ENCODE measurements around the gene FCGBP. TPM values are rescaled to one million over a fixed set of nuclear protein-coding genes. Genes with fewer than 3 reads are reported as not detected.
"Not testable (repeated sequence)": the region's sequence is repeated elsewhere in the genome, so short reads cannot be mapped to it uniquely, and the experiment has no call there.

Gene FCGBP
- total and polyA plus RNA-seq, 12 donors: 1.6 to 785 (median 79.1) TPM

GRCh38 chr19:39884721-39885120 lies 49.7 kb downstream of the FCGBP start:
- H3K36me3 ChIP-seq (replicated peaks in 1 of 2); H3K9me3 ChIP-seq (replicated peaks in 1 of 3); intact Hi-C loops (cut with DNase I); DNase-seq; H3K27me3 ChIP-seq; H3K4me1 ChIP-seq (replicated peaks in 1 of 2); H3K4me3 ChIP-seq; H3K27ac ChIP-seq: not testable (repeated sequence)
- 72 to 82% (median 76%) methylated on average over 3 to 6 of the region's 9 CpGs for whole genome bisulfite sequencing, 4 donors

Other genes starting within 250 kb of the FCGBP start
- 1 to 10 TPM in 1 of 9 donors, not detected in 8; 2.2 TPM for gene LGALS14, start 230.2 kb downstream of the FCGBP start, total RNA-seq
- gene LGALS14, start 230.2 kb downstream of the FCGBP start, polyA plus RNA-seq: not detected
- gene CLC, start 196.6 kb downstream of the FCGBP start, total RNA-seq: 1 to 10 TPM in 1 of 9 donors, not detected in 8; 3.7 TPM
- gene CLC, start 196.6 kb downstream of the FCGBP start, polyA plus RNA-seq: under 1 TPM in 1 of 3 donors, not detected in 2; 0.66 TPM
- gene LEUTX, start 155.8 kb downstream of the FCGBP start, total RNA-seq: not detected
- gene LEUTX, start 155.8 kb downstream of the FCGBP start, polyA plus RNA-seq: not detected
- 10 to 100 TPM in 7 of 9 donors, 1 to 10 TPM in 2; 7.8 to 51.0 (median 25.5) TPM for gene DYRK1B, start 100.5 kb downstream of the FCGBP start, total RNA-seq
- 10 to 100 TPM; 18.7 to 66.6 (median 30.2) TPM for gene DYRK1B, start 100.5 kb downstream of the FCGBP start, polyA plus RNA-seq
- 100 to 1,000 TPM in 5 of 9 donors, 10 to 100 TPM in 4; 52.4 to 196 (median 101) TPM for gene FBL, start 88.3 kb downstream of the FCGBP start, total RNA-seq
- 100 to 1,000 TPM; 101 to 228 (median 214) TPM for gene FBL, start 88.3 kb downstream of the FCGBP start, polyA plus RNA-seq
- 100 to 1,000 TPM in 6 of 9 donors, 10 to 100 TPM in 3; 56.3 to 191 (median 107) TPM for gene PSMC4, start 36.5 kb upstream of the FCGBP start, total RNA-seq
- 100 to 1,000 TPM in 2 of 3 donors, 10 to 100 TPM in 1; 94.7 to 178 (median 119) TPM for gene PSMC4, start 36.5 kb upstream of the FCGBP start, polyA plus RNA-seq
- gene ZNF546, start 62.4 kb upstream of the FCGBP start, total RNA-seq: 10 to 100 TPM in 3 of 9 donors, 1 to 10 TPM in 6; 5.3 to 15.0 (median 9.0) TPM
- 1 to 10 TPM; 4.0 to 5.1 (median 4.4) TPM for gene ZNF546, start 62.4 kb upstream of the FCGBP start, polyA plus RNA-seq
- 10 to 100 TPM in 7 of 9 donors, 1 to 10 TPM in 2; 7.9 to 31.4 (median 19.0) TPM for gene ZNF780B, start 121.6 kb upstream of the FCGBP start, total RNA-seq
- 10 to 100 TPM in 2 of 3 donors, 1 to 10 TPM in 1; 8.5 to 17.8 (median 13.8) TPM for gene ZNF780B, start 121.6 kb upstream of the FCGBP start, polyA plus RNA-seq
- gene ZNF780A, start 156.3 kb upstream of the FCGBP start, total RNA-seq: 10 to 100 TPM; 12.9 to 65.6 (median 22.0) TPM
- 10 to 100 TPM; 14.8 to 28.4 (median 28.1) TPM for gene ZNF780A, start 156.3 kb upstream of the FCGBP start, polyA plus RNA-seq